H1 (cell line): Measurements from ENCODE around the gene MRTFA.

Experiments
- CBX5 ChIP-seq: fragments of 300-800, 300-1000 bp; sonication (generic); IDR thresholded peaks from 2 replicates; pipeline ENCODE4 v1.7.1; 2016; ENCODE audit warnings: antibody characterized with exemption, low read length, low read depth
- CTCF ChIP-seq, 3 experiments: IDR thresholded peaks; 1 replicate in 2 of 3; 2 replicates in 1 of 3; pipeline versions ENCODE4 v1.5.1 to v1.6.1; 2011; ENCODE audit warnings: low read length in 3 of 3, mild to moderate bottlenecking in 3 of 3, inconsistent platforms in 2 of 3, low read depth in 1 of 3, moderate library complexity in 1 of 3; ENCODE audit not compliant: insufficient read depth in 1 of 3; ENCODE audit errors: control extremely low read depth in 1 of 3
- JUND ChIP-seq: IDR thresholded peaks from 2 replicates; pipeline ENCODE4 v1.6.1; 2011; ENCODE audit warnings: mild to moderate bottlenecking, improper control_type of control experiment, low read length
- MAFK ChIP-seq: IDR thresholded peaks from 2 replicates; pipeline ENCODE4 v1.6.1; 2012; ENCODE audit warnings: low read depth, mild to moderate bottlenecking, improper control_type of control experiment, low read length
- TEAD4 ChIP-seq: IDR thresholded peaks from 2 replicates; pipeline ENCODE4 v1.6.1; 2012; ENCODE audit warnings: low read depth, low read length, inconsistent platforms, mixed read lengths

GRCh38 chr22:40498420-40499208 is 137.9 kb downstream of the MRTFA start:
- TF ChIP-seq TEAD4 (no peak), CTCF (IDR thresholded peaks at IDR 0.05; ENCODE audit: control extremely low read depth in 1 of 3, insufficient read depth in 1 of 3, low read depth in 1 of 3, low read length in 3 of 3) (no peak), CBX5 (no peak), JUND (no peak), MAFK (no peak)
